Measurements from ENCODE around the gene SPATA31A3.
"Not testable (repeated sequence)": the region's sequence is repeated elsewhere in the genome, so short reads cannot be mapped to it uniquely, and the experiment has no call there.

GRCh38 chr9:66938322-66938721 lies 54.0 kb downstream of the SPATA31A3 start:
- not testable (repeated sequence) for TF ChIP-seq CTCF (conservative IDR thresholded peaks at IDR 0.05; ENCODE audit: low read depth in 2 of 2); EZH2 (IDR thresholded peaks at IDR 0.05; ENCODE audit: low read depth, unreplicated experiment); EZH2phosphoT487 (IDR thresholded peaks at IDR 0.05; ENCODE audit: unreplicated experiment); POLR2AphosphoS5 (IDR thresholded peaks at IDR 0.05; ENCODE audit: low read depth); REST (IDR thresholded peaks at IDR 0.05; ENCODE audit: unreplicated experiment); JUNB (IDR thresholded peaks at IDR 0.05; ENCODE audit: unreplicated experiment); ZNF114 (CRISPR knock-in tag; IDR thresholded peaks at IDR 0.05); CREB1 (CRISPR knock-in tag; IDR thresholded peaks at IDR 0.05; ENCODE audit: low read depth); ZNF331 (CRISPR knock-in tag; IDR thresholded peaks at IDR 0.05; ENCODE audit: low read depth); NANOG (IDR thresholded peaks at IDR 0.05; ENCODE audit: borderline replicate concordance)

Data from GM23338 (cell line).